ENCODE measurements around the gene XPO6.

The XPO6 gene

GRCh38 chr16:28108590-28109247 is 103.0 kb downstream of the XPO6 start:
- Histone ChIP-seq H3K27me3 (ENCODE audit: insufficient read depth, low read length) (no peaks in the 10 kb centered on the region), H3K36me3 (ENCODE audit: insufficient read depth, low read length) (peaks cover 100% of the 10 kb centered on the region), H3K9me3 (ENCODE audit: insufficient read depth, low read depth, low read length) (no peaks in the 10 kb centered on the region), H3K27ac (ENCODE audit: low read depth, low read length) (no peak overlapping the region), H3K9ac (ENCODE audit: low read depth, low read length) (no peak overlapping the region), H3K4me3 (ENCODE audit: low read length) (no peak overlapping the region), H3K4me1 (ENCODE audit: insufficient read depth, low read length) (no peaks in the 10 kb centered on the region)
- WGBS = 91% methylated on average over 11 of the region's 12 CpGs

GRCh38 chr16:28107232-28107631 is 104.5 kb downstream of the XPO6 start:
- Histone ChIP-seq H3K27ac (ENCODE audit: low read depth, low read length) (no peak overlapping the region), H3K9me3 (ENCODE audit: insufficient read depth, low read depth, low read length) (no peaks in the 10 kb centered on the region), H3K9ac (ENCODE audit: low read depth, low read length) (no peak overlapping the region), H3K4me1 (ENCODE audit: insufficient read depth, low read length) (no peaks in the 10 kb centered on the region), H3K27me3 (ENCODE audit: insufficient read depth, low read length) (no peaks in the 10 kb centered on the region), H3K4me3 (ENCODE audit: low read length) (no peak overlapping the region), H3K36me3 (ENCODE audit: insufficient read depth, low read length) (peaks cover 100% of the 10 kb centered on the region)
- 97% methylated on average over 8 of the region's 8 CpGs for WGBS

- H3K27me3 ChIP-seq (ENCODE audit: insufficient read depth, low read length) = no peaks in the 10 kb centered on the region
- H3K4me1 ChIP-seq (ENCODE audit: insufficient read depth, low read length) = no peaks in the 10 kb centered on the region
- no peak overlapping the region for H3K9ac ChIP-seq (ENCODE audit: low read depth, low read length)
- no peak overlapping the region for H3K27ac ChIP-seq (ENCODE audit: low read depth, low read length)
- H3K9me3 ChIP-seq (ENCODE audit: insufficient read depth, low read depth, low read length) = no peaks in the 10 kb centered on the region
- 94% methylated on average over 5 of the region's 5 CpGs for WGBS
- H3K4me3 ChIP-seq (ENCODE audit: low read length) = no peak overlapping the region
- H3K36me3 ChIP-seq (ENCODE audit: insufficient read depth, low read length) = peaks cover 100% of the 10 kb centered on the region
Observed at GRCh38 chr16:28106467-28107215, 105.1 kb downstream of the XPO6 start.

- Histone ChIP-seq H3K36me3 (ENCODE audit: insufficient read depth, low read length) (peaks cover 100% of the 10 kb centered on the region), H3K27me3 (ENCODE audit: insufficient read depth, low read length) (no peaks in the 10 kb centered on the region), H3K9me3 (ENCODE audit: insufficient read depth, low read depth, low read length) (no peaks in the 10 kb centered on the region), H3K9ac (ENCODE audit: low read depth, low read length) (no peak overlapping the region), H3K4me1 (ENCODE audit: insufficient read depth, low read length) (no peaks in the 10 kb centered on the region), H3K4me3 (ENCODE audit: low read length) (no peak overlapping the region), H3K27ac (ENCODE audit: low read depth, low read length) (no peak overlapping the region)
- WGBS = 96% methylated on average over 7 of the region's 7 CpGs
Observed at GRCh38 chr16:28105954-28106353, 105.8 kb downstream of the XPO6 start.

GRCh38 chr16:28105297-28105696 is 106.5 kb downstream of the XPO6 start:
- WGBS = 94% methylated on average over 3 of the region's 3 CpGs
- no peak overlapping the region for H3K27ac ChIP-seq (ENCODE audit: low read depth, low read length)
- no peaks in the 10 kb centered on the region for H3K9me3 ChIP-seq (ENCODE audit: insufficient read depth, low read depth, low read length)
- H3K27me3 ChIP-seq (ENCODE audit: insufficient read depth, low read length) = no peaks in the 10 kb centered on the region
- no peak overlapping the region for H3K9ac ChIP-seq (ENCODE audit: low read depth, low read length)
- no peak overlapping the region for H3K4me3 ChIP-seq (ENCODE audit: low read length)
- no peaks in the 10 kb centered on the region for H3K4me1 ChIP-seq (ENCODE audit: insufficient read depth, low read length)
- peaks cover 100% of the 10 kb centered on the region for H3K36me3 ChIP-seq (ENCODE audit: insufficient read depth, low read length)

- no peaks in the 10 kb centered on the region for H3K4me1 ChIP-seq (ENCODE audit: insufficient read depth, low read length)
- H3K36me3 ChIP-seq (ENCODE audit: insufficient read depth, low read length) = peaks cover 98% of the 10 kb centered on the region
- no peak overlapping the region for H3K9ac ChIP-seq (ENCODE audit: low read depth, low read length)
- no peak overlapping the region for H3K27ac ChIP-seq (ENCODE audit: low read depth, low read length)
- no peaks in the 10 kb centered on the region for H3K27me3 ChIP-seq (ENCODE audit: insufficient read depth, low read length)
- no peak overlapping the region for H3K4me3 ChIP-seq (ENCODE audit: low read length)
- H3K9me3 ChIP-seq (ENCODE audit: insufficient read depth, low read depth, low read length) = no peaks in the 10 kb centered on the region
- 96% methylated on average over 16 of the region's 16 CpGs for WGBS
Observed at GRCh38 chr16:28104404-28104803, 107.4 kb downstream of the XPO6 start.

GRCh38 chr16:28103516-28104170 is 108.1 kb downstream of the XPO6 start:
- Histone ChIP-seq H3K4me1 (ENCODE audit: insufficient read depth, low read length) (no peaks in the 10 kb centered on the region), H3K36me3 (ENCODE audit: insufficient read depth, low read length) (peaks cover 98% of the 10 kb centered on the region), H3K4me3 (ENCODE audit: low read length) (no peak overlapping the region), H3K27me3 (ENCODE audit: insufficient read depth, low read length) (no peaks in the 10 kb centered on the region), H3K27ac (ENCODE audit: low read depth, low read length) (no peak overlapping the region), H3K9me3 (ENCODE audit: insufficient read depth, low read depth, low read length) (no peaks in the 10 kb centered on the region), H3K9ac (ENCODE audit: low read depth, low read length) (no peak overlapping the region)
- WGBS = 95% methylated on average over 14 of the region's 14 CpGs

GRCh38 chr16:28101533-28101890 is 110.3 kb downstream of the XPO6 start:
- 96% methylated on average over 6 of the region's 6 CpGs for WGBS
- Histone ChIP-seq H3K4me1 (ENCODE audit: insufficient read depth, low read length) (no peaks in the 10 kb centered on the region), H3K36me3 (ENCODE audit: insufficient read depth, low read length) (peaks cover 97% of the 10 kb centered on the region), H3K9me3 (ENCODE audit: insufficient read depth, low read depth, low read length) (no peaks in the 10 kb centered on the region), H3K27ac (ENCODE audit: low read depth, low read length) (no peak overlapping the region), H3K27me3 (ENCODE audit: insufficient read depth, low read length) (no peaks in the 10 kb centered on the region), H3K4me3 (ENCODE audit: low read length) (no peak overlapping the region), H3K9ac (ENCODE audit: low read depth, low read length) (no peak overlapping the region)

GRCh38 chr16:28100810-28101532 is 110.8 kb downstream of the XPO6 start:
- Histone ChIP-seq H3K4me3 (ENCODE audit: low read length) (no peak overlapping the region), H3K36me3 (ENCODE audit: insufficient read depth, low read length) (peaks cover 92% of the 10 kb centered on the region)
- 96% methylated on average over 14 of the region's 14 CpGs for WGBS

GRCh38 chr16:28098959-28099945 is 112.5 kb downstream of the XPO6 start:
- Histone ChIP-seq H3K4me1 (ENCODE audit: insufficient read depth, low read length) (no peaks in the 10 kb centered on the region), H3K27ac (ENCODE audit: low read depth, low read length) (no peak overlapping the region), H3K36me3 (ENCODE audit: insufficient read depth, low read length) (peaks cover 75% of the 10 kb centered on the region), H3K4me3 (ENCODE audit: low read length) (no peak overlapping the region), H3K9ac (ENCODE audit: low read depth, low read length) (no peak overlapping the region), H3K9me3 (ENCODE audit: insufficient read depth, low read depth, low read length) (no peaks in the 10 kb centered on the region), H3K27me3 (ENCODE audit: insufficient read depth, low read length) (no peaks in the 10 kb centered on the region)
- 94% methylated on average over 20 of the region's 20 CpGs for WGBS

More at GRCh38 chr16:28100810-28101532, 110.8 kb downstream of the XPO6 start:
- H3K9me3 ChIP-seq (ENCODE audit: insufficient read depth, low read depth, low read length) = no peaks in the 10 kb centered on the region
- no peaks in the 10 kb centered on the region for H3K4me1 ChIP-seq (ENCODE audit: insufficient read depth, low read length)
- H3K27me3 ChIP-seq (ENCODE audit: insufficient read depth, low read length) = no peaks in the 10 kb centered on the region
- H3K9ac ChIP-seq (ENCODE audit: low read depth, low read length) = no peak overlapping the region
- H3K27ac ChIP-seq (ENCODE audit: low read depth, low read length) = no peak overlapping the region
